Stimulated activated CD4-positive, alpha-beta T cell treated with anti-CD3 and anti-CD28 coated beads, Interleukin-1b, Interleukin-23, amount 100 ng/mL, for 24 hours (primary cell): Measurements from ENCODE around the gene ZSCAN16.

Experiments used
- DNase-seq, 4 experiments: peaks; one replicate each; pipeline ENCODE4 v3.0.0-alpha.2; 2020; ENCODE audit warnings: low read depth in 4 of 4, low spot score in 1 of 4

The ZSCAN16 gene

GRCh38 chr6:28125401-28125800 is 992 bp downstream of the ZSCAN16 start:
- DNase-seq: no peak

GRCh38 chr6:28134015-28134414 is 9.6 kb downstream of the ZSCAN16 start:
- DNase-seq: no peak

- DNase-seq: no peak
Observed at GRCh38 chr6:28134716-28135115, 10.3 kb downstream of the ZSCAN16 start.

GRCh38 chr6:28135393-28135792 is 11.0 kb downstream of the ZSCAN16 start:
- DNase-seq: no peak

- peak; percentile 47 to 71 (median 61) for DNase-seq
Observed at GRCh38 chr6:28136585-28137504, 12.4 kb downstream of the ZSCAN16 start.

- DNase-seq: no peak
Observed at GRCh38 chr6:28137505-28137981, 13.1 kb downstream of the ZSCAN16 start.

- DNase-seq: no peak
Observed at GRCh38 chr6:28139860-28140543, 15.6 kb downstream of the ZSCAN16 start.

- DNase-seq: no peak
Observed at GRCh38 chr6:28140616-28141015, 16.2 kb downstream of the ZSCAN16 start.

GRCh38 chr6:28141500-28142329 is 17.3 kb downstream of the ZSCAN16 start, which contains the start of gene ZKSCAN8:
Gene ZKSCAN8 (plus strand): TSS chr6:28141883. CDS start chr6:28148408, 6,525 bp downstream.
- DNase-seq: peak; percentile 43 to 70 (median 60)

- no peak for DNase-seq
Observed at GRCh38 chr6:28142446-28142845, 18.0 kb downstream of the ZSCAN16 start.

GRCh38 chr6:28145231-28145630 is 20.8 kb downstream of the ZSCAN16 start:
- DNase-seq: no peak

GRCh38 chr6:28152531-28152930 is 28.1 kb downstream of the ZSCAN16 start:
- no peak for DNase-seq

GRCh38 chr6:28153546-28153945 is 29.1 kb downstream of the ZSCAN16 start:
- DNase-seq: no peak

- DNase-seq: no peak
Observed at GRCh38 chr6:28154357-28154756, 29.9 kb downstream of the ZSCAN16 start.

- no peak for DNase-seq
Observed at GRCh38 chr6:28158318-28158717, 33.9 kb downstream of the ZSCAN16 start.

GRCh38 chr6:28159029-28159607 is 34.7 kb downstream of the ZSCAN16 start:
- no peak for DNase-seq

GRCh38 chr6:28160233-28160632 is 35.8 kb downstream of the ZSCAN16 start:
- DNase-seq: no peak

- DNase-seq: peak; percentile 63 to 83 (median 80)
Observed at GRCh38 chr6:28161410-28162079, 37.1 kb downstream of the ZSCAN16 start.

GRCh38 chr6:28165563-28165962 is 41.2 kb downstream of the ZSCAN16 start:
- no peak for DNase-seq

- DNase-seq: no peak
Observed at GRCh38 chr6:28167068-28167467, 42.7 kb downstream of the ZSCAN16 start.
